NCI-H345 (cell line): ENCODE results near the gene AHDC1.
"Not testable (repeated sequence)": the region's sequence is repeated elsewhere in the genome, so short reads cannot be mapped to it uniquely, and the experiment has no call there.

Experiments used
- DNase-seq: peaks from one replicate; lab custom pipeline; 2025; lab: John Stamatoyannopoulos, UW

The AHDC1 gene

DNA sequence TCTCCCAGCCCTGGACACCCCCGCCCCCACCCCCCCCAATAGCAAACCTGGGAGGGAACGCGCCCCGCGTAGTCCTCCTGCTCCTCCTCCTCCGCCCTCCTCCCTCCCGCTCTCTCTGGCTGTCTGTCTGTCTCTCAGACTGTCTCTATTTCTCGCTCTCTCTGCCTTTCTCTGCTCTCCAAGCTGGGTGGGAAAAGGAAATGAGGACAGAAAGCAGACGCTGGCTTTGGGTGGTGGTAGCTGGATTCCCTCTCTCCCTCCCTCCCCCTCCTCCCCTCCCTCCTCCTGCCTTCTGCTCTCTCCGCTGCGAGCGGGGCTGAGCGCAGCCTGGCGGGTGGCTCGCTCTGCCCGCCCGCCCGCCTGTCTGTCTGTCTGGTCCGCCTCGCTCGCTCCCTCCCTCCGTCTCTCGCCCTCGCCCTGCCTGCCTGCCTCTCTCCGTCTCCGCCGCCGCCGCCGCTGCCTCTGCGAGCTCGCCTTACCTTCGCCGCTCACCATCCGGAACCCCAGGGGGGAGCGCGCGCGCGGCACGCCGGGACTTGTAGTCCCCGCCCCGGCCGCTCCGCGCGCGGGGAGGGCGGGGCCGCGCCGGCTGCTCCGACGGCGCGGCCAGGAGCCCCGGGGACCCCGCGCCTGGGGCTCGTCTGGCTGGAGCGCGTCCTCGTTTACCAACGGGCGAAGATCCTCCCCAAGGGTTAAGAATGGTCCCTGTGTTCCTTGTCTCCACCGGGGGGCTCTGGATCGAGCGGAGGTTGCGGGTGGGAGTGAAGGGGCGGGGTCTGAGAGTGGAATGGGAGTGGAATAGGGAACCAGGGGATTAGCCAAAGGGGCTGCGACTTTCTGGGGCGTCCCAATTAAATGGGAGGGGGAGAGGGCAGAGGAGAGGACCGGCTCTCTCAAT lies at the start of gene AHDC1:
TSS of gene AHDC1 (minus strand) at position 464 of the 898 bp plus-strand sequence. CDS start 52,029 bp downstream, outside the sequence.
- DNase-seq = peak; percentile 93

- no peak for DNase-seq
These were observed 48.3 kb upstream of the AHDC1 start for GRCh38 chr1:27652111-27652864.

- DNase-seq = peak; percentile 80
These were observed 46.7 kb upstream of the AHDC1 start for GRCh38 chr1:27650539-27651175.

DNA sequence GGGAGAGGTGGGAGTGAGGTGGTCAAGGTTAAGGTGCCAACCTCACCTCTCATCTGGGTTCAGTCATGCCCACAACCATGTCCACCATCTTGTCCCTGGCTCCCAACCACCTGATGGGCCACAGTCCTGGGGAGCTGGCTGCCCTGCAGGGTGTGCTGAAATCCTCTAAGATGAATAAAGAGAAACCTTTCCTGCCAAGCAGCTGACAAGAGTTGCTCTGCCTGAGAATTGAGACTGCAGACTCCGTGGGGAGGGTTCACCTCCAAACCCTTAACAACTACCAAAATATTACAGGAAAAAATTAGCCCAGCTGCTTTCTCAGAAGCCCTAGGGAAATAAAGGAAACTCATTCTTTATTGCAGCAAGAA lies 46.2 kb upstream of the AHDC1 start:
- no peak for DNase-seq

- no peak for DNase-seq
These were observed 45.3 kb upstream of the AHDC1 start for GRCh38 chr1:27649306-27649635.

- no peak for DNase-seq
These were observed 44.8 kb upstream of the AHDC1 start for GRCh38 chr1:27648602-27649305.

GRCh38 chr1:27647328-27647727 lies 43.4 kb upstream of the AHDC1 start:
- no peak for DNase-seq

GRCh38 chr1:27646676-27647075 lies 42.7 kb upstream of the AHDC1 start:
- no peak for DNase-seq

DNA sequence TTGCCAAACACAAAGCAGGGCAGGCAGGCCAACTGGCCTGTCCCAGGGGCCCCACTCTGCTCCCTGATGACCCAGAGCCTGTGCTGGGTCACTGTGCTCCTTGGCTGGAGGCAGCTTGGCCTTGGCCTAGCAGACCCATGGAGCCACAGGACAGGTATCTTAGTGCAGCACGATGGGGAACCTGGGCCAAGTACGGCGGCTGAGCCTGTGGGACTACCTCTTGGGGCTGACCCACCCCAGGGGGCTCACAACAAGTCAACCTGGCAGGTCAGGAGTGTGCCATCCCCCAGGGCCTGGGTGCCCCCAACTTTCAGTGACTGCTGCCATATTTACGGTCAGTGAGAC lies 41.1 kb upstream of the AHDC1 start:
- no peak for DNase-seq

- DNase-seq = no peak
These were observed 40.6 kb upstream of the AHDC1 start for GRCh38 chr1:27644369-27645070.

DNA sequence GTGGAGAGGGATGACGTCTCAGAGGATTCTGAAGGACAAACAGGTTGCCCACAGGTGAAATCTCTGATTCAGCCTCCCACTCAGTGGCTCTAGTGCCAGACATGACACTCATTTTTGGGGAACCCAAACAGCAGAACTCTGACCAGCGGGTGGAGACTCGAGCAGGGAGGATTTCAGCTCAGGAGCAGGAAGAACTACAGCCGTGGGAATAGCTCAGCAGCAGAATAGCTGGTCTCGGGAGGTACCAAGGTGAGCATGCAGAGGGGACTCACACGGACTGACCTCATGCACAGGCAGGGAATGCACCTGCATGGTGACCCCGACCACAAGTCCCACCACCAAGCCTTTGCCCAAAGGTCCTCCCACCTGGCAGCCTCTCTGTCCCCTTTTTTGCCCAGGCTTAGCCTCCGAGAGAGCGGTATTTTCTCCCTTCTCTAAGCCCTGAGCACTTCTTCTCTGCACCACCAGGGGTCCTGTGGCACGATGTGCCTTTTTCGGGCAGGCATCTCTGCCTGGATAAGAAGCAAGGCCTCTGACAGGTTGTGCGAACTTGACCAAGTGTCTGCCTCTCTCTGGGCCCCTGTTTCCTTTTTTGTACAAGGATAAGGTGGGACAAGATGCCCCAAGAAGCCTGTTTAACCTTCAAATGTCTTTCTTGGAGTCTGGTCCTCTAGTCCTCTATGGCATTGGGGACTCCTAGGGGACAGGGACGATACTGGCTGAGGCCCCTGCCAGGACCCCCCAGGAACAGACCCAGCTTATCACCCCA lies 39.8 kb upstream of the AHDC1 start:
- DNase-seq = no peak

DNA sequence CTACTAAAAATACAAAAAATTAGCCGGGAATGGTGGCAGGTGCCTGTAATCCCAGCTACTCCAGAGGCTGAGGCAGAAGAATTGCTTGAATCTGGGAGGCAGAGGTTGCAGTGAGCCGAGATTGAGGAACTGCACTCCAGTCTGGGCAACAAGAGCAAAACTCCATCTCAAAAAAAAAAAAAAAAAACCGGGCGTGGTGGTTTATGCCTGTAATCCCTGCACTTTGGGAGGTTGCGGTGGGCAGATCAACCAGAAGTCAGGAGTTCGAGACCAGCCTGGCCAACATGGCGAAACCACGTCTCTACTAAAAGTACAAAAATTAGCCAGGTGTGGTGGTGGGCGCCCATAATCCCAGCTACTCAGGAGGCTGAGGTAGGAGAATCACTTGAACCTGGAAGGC lies 36.6 kb upstream of the AHDC1 start:
- DNase-seq = not testable (repeated sequence)

DNA sequence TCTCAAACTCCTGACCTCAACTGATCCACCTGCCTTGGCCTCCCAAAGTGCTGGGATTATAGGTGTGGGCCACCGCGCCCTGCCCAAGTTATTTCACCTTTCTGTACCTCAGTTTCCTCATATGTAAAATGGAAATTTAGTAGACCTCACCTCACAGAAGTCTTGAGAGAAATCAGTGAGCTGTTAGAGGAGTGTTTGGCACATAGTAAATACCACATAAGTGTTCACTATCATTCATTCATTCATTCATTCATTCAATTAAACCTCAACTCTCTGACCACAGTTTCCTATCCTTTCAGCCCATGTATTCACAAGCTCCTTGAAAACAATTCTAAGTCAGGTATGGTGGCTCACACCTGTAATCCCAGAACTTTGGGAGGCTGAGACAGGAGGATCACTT lies 34.9 kb upstream of the AHDC1 start:
- no peak for DNase-seq

DNA sequence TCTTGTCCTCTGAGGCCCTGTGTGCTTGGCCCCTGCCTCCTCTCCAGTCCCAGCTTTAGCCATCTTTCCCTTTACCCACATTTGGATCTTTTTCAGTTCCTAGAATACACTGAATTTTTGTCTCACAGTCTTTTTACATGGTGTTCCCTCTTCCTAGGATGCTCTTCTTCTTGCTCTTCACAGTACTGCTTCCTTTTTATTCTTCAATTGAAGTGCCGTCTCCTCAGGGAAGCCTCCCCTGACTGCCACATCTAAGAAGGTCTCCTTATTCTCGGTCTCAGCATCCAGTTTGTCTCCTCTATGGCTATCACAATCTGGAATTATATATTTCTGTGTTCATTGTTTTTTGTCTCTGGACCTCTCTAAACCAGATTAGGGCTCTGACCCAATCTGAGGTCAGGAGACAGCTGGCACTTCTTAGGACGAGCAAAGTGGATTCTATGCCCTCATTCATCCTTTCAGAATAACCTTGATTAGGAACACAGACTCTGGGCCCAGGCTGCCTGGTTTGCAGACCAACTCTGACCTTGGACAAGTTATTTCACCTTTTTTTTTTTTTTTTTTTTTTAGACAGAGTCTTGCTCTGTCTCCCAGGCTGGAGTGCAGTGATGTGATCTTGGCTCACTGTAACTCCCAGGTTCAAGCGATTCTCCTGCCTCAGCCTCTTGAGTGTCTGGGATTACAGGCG lies 34.2 kb upstream of the AHDC1 start:
- no peak for DNase-seq

GRCh38 chr1:27635396-27636142 lies 31.6 kb upstream of the AHDC1 start:
- no peak for DNase-seq

- DNase-seq = no peak
These were observed 31.0 kb upstream of the AHDC1 start, which contains the start of gene FGR for GRCh38 chr1:27634985-27635367. Gene FGR, minus strand, starts transcription at chr1:27635185. Its CDS starts 11,269 bp downstream, at chr1:27623916.

GRCh38 chr1:27634177-27634984 lies 30.4 kb upstream of the AHDC1 start:
- no peak for DNase-seq

GRCh38 chr1:27633640-27634176 lies 29.8 kb upstream of the AHDC1 start:
- DNase-seq = no peak

DNA sequence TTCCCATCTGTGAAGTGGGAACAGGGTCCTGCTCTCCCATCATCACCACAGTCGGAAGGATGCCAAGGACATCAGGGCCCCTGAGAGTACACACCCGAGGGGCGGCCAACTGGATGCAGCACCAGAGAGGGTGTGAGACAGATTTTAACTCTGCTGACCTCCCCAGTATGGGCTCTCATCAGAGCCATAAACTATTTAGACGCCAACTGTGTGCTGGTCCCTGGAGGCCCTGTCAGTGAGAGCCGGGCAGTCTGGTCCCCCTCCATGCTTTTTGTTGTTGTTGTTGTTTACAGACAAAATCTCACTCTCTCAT lies 29.3 kb upstream of the AHDC1 start:
- no peak for DNase-seq
